Duodenal mucosa (tissue), 2 donors: Measurements from ENCODE around the gene GFOD1.
"Not testable (repeated sequence)": the region's sequence is repeated elsewhere in the genome, so short reads cannot be mapped to it uniquely, and the experiment has no call there.

Experiments used
- H3K27ac ChIP-seq: one replicate; pipeline ENCODE4 v1.7.0; 2013; ENCODE audit warnings: low read depth, low read length
- H3K27me3 ChIP-seq, 2 donors: one replicate each; pipeline ENCODE4 v1.7.0; 2013; ENCODE audit warnings: low read length in 2 of 2, control low read depth in 1 of 2; ENCODE audit not compliant: insufficient read depth in 2 of 2, control insufficient read depth in 1 of 2
- H3K36me3 ChIP-seq, 2 donors: one replicate each; pipeline ENCODE4 v1.7.0; 2013; ENCODE audit warnings: low read length in 2 of 2, control low read depth in 1 of 2; ENCODE audit not compliant: insufficient read depth in 2 of 2, control insufficient read depth in 1 of 2
- H3K4me1 ChIP-seq, 2 donors: one replicate each; pipeline ENCODE4 v1.7.0; 2013; ENCODE audit warnings: low read length in 2 of 2, control low read depth in 1 of 2; ENCODE audit not compliant: insufficient read depth in 2 of 2, control insufficient read depth in 1 of 2
- H3K4me3 ChIP-seq, 2 donors: one replicate each; pipeline ENCODE4 v1.7.0; 2013; ENCODE audit warnings: low read length in 2 of 2, low read depth in 1 of 2
- H3K9ac ChIP-seq, 2 donors: one replicate each; pipeline ENCODE4 v1.7.0; 2013; ENCODE audit warnings: low read length in 2 of 2, low read depth in 1 of 2
- H3K9me3 ChIP-seq, 2 donors: one replicate each; pipeline ENCODE4 v1.7.0; 2013; ENCODE audit warnings: low read length in 2 of 2, control low read depth in 1 of 2; ENCODE audit not compliant: control insufficient read depth in 1 of 2

Gene GFOD1

GRCh38 chr6:13328875-13329183 is 158.6 kb downstream of the GFOD1 start:
- Histone ChIP-seq H3K27me3 (no peaks in the 10 kb centered on the region), H3K9ac (peak overlapping the region; percentile 88 to 95), H3K4me3 (peak overlapping the region; percentile 89 to 96), H3K9me3 (no peaks in the 10 kb centered on the region), H3K27ac (peak overlapping the region; percentile 77), H3K4me1 (peaks cover 9 to 18% of the 10 kb centered on the region in 2 donors), H3K36me3 (peaks cover 5 to 14% of the 10 kb centered on the region in 2 donors)

- H3K9ac ChIP-seq: peak within 1 kb of the TSS; percentile 88 to 95
- peaks cover 7 to 20% of the 10 kb centered on the region in 2 donors for H3K36me3 ChIP-seq
- peaks cover 9 to 18% of the 10 kb centered on the region in 2 donors for H3K4me1 ChIP-seq
- H3K27me3 ChIP-seq: no peaks in the 10 kb centered on the region
- no peaks in the 10 kb centered on the region for H3K9me3 ChIP-seq
- peak within 1 kb of the TSS; percentile 90 for H3K27ac ChIP-seq
- H3K4me3 ChIP-seq: peak within 1 kb of the TSS; percentile 89 to 96
These were observed 159.1 kb downstream of the GFOD1 start, which contains the start of gene TBC1D7 for GRCh38 chr6:13328076-13328874. Gene TBC1D7 (minus strand): TSS chr6:13328537. CDS start chr6:13326898, 1,639 bp downstream.

DNA sequence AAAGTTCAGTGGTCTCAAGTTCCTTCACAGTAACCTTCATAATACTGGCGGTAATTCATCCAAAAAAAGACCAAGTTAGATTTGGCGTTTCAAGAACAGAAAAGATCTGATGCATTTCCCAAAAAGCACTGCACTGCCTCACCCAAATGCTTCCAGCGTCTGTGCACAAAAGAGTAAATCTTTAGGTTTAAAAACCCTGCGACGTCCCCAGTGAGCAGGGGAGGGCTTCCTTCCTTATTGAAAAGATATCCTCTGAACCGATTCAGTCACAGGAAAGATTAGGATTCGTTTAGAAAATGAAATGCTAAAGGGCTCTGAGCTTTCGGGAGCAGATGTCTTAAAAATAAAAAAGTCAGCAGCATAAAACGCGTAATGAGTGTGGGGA is 159.7 kb downstream of the GFOD1 start:
- Histone ChIP-seq H3K4me3 (peak overlapping the region; percentile 89 to 96), H3K9ac (peak overlapping the region; percentile 87 to 88), H3K4me1 (peaks cover 9 to 18% of the 10 kb centered on the region in 2 donors), H3K36me3 (peaks cover 7 to 22% of the 10 kb centered on the region in 2 donors), H3K9me3 (no peaks in the 10 kb centered on the region), H3K27me3 (no peaks in the 10 kb centered on the region), H3K27ac (peak overlapping the region; percentile 90)

DNA sequence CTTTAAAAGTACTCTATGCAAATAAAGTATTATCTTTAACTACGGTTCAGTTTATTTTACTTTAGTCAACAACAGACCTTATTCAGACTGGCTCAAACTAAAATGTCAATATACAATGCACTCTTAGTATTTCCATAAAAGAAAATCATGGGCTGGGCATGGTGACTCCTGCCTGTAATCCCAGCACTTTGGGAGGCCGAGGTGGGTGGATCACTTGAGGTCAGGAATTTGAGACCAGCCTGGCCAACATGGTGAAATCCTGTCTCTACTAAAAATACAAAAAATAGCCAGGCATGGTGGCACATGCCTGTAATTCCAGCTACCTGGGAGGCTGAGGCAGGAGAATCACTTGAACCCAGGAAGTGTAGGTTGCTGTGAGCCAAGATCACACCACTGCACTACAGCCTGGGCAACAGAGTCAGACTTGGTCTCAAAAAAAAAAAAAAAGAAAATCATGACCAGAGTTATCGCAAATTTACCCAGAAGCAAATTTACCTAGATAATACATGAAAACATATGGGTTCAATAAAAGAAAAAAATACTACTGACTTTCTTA is 161.3 kb downstream of the GFOD1 start:
- H3K4me3 ChIP-seq, H3K9me3 ChIP-seq, H3K9ac ChIP-seq, H3K27me3 ChIP-seq, H3K27ac ChIP-seq: not testable (repeated sequence)
- peaks cover 9 to 18% of the 10 kb centered on the region in 2 donors for H3K4me1 ChIP-seq
- H3K36me3 ChIP-seq: peaks cover 7 to 35% of the 10 kb centered on the region in 2 donors

DNA sequence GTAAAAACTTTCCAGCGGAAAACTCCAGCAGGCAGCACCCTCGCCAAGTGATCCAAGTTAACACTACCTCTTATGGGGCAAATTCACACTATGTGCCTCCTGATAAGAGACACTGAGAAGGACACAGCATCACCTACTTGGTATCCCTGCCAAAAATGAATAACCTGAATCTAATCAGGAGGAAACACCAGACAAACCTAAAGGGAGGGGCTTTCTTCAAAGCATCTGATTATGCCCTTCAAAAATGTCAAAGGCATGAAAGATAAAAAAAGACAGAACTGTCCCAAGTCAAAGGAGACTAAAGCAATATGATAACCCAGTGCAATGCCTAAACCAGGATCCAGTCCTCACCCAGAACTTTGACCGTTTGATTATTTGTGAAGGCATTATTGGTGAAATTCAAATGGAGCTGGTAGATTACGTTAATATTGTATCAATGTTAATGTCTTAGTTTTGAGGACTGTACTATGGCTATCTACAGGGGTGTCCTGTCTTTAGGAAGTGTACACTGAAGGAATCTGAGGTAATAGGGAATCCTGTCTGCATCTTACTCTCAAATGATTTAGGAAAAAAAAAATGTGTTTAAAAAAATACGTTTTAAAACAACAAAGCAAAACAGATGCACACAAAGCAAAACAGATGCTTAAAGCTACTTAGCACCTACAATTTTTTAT is 167.4 kb downstream of the GFOD1 start:
- Histone ChIP-seq H3K36me3 (peaks cover 27 to 79% of the 10 kb centered on the region in 2 donors), H3K9me3 (no peaks in the 10 kb centered on the region), H3K9ac (no peak overlapping the region), H3K27me3 (no peaks in the 10 kb centered on the region), H3K4me3 (no peak overlapping the region), H3K27ac (no peak overlapping the region), H3K4me1 (no peaks in the 10 kb centered on the region)

DNA sequence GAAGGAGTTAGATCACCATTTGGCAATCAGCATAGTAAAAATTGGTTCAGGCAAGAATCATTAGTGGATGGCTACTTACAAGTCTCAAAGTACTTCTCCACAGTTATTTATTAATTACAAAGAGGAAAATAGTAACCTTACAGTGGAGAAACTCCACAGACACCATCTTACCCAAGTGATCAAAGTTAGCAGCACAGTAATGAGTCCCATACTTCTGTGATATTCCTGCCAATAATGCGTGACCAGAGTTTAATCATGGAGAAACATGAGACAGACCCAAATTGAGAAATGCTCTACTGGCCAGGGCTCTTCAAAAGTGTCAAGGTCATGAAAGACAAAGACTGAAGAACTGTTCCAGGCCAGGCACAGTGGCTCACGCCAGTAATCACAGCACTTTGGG is 168.6 kb downstream of the GFOD1 start:
- H3K9me3 ChIP-seq: no peaks in the 10 kb centered on the region
- no peaks in the 10 kb centered on the region for H3K27me3 ChIP-seq
- no peak overlapping the region for H3K27ac ChIP-seq
- peaks cover 24 to 76% of the 10 kb centered on the region in 2 donors for H3K36me3 ChIP-seq
- no peak overlapping the region for H3K9ac ChIP-seq
- H3K4me1 ChIP-seq: no peaks in the 10 kb centered on the region
- no peak overlapping the region for H3K4me3 ChIP-seq

GRCh38 chr6:13315896-13316295 is 171.5 kb downstream of the GFOD1 start:
- H3K4me3 ChIP-seq: no peak overlapping the region
- no peak overlapping the region for H3K9ac ChIP-seq

GRCh38 chr6:13314806-13315205 is 172.6 kb downstream of the GFOD1 start:
- H3K36me3 ChIP-seq: peaks cover 19 to 61% of the 10 kb centered on the region in 2 donors

More at GRCh38 chr6:13315896-13316295, 171.5 kb downstream of the GFOD1 start:
- H3K27ac ChIP-seq: no peak overlapping the region
- H3K36me3 ChIP-seq: peaks cover 22 to 69% of the 10 kb centered on the region in 2 donors
- no peaks in the 10 kb centered on the region for H3K27me3 ChIP-seq
- no peaks in the 10 kb centered on the region for H3K9me3 ChIP-seq
- peaks cover 0 to 7% of the 10 kb centered on the region in 2 donors for H3K4me1 ChIP-seq

DNA sequence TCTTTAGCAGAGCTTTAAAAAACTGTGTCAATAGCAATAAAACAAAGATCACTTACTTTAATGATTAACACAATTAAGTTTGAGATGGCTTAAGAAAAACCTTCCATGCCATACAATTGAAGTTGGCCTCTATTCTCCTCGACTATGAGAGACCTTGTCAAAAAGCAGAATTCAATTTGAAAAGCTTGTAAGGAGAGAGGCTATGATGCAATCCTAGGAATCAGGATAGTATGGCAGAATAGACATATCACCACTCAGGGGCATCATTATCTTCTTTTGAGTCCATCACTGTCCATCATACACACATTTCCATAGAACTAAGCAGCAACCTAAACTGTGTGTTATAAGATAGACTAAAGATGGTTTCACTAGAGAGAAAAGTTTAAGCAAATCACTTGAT is 176.2 kb downstream of the GFOD1 start:
- no peak overlapping the region for H3K27ac ChIP-seq
- no peak overlapping the region for H3K9ac ChIP-seq
- H3K4me3 ChIP-seq: no peak overlapping the region
- H3K9me3 ChIP-seq: no peaks in the 10 kb centered on the region
- peaks cover 0 to 11% of the 10 kb centered on the region in 2 donors for H3K4me1 ChIP-seq
- H3K36me3 ChIP-seq: peaks cover 14 to 51% of the 10 kb centered on the region in 2 donors
- H3K27me3 ChIP-seq: no peaks in the 10 kb centered on the region

More at GRCh38 chr6:13314806-13315205, 172.6 kb downstream of the GFOD1 start:
- H3K27ac ChIP-seq: no peak overlapping the region
- no peaks in the 10 kb centered on the region for H3K27me3 ChIP-seq
- H3K9me3 ChIP-seq: no peaks in the 10 kb centered on the region
- no peak overlapping the region for H3K9ac ChIP-seq
- peaks cover 0 to 10% of the 10 kb centered on the region in 2 donors for H3K4me1 ChIP-seq
- no peak overlapping the region for H3K4me3 ChIP-seq

GRCh38 chr6:13308332-13308731 is 179.1 kb downstream of the GFOD1 start:
- Histone ChIP-seq H3K4me3 (no peak overlapping the region), H3K9ac (no peak overlapping the region), H3K36me3 (peaks cover 14 to 40% of the 10 kb centered on the region in 2 donors), H3K9me3 (no peaks in the 10 kb centered on the region), H3K27ac (no peak overlapping the region), H3K27me3 (no peaks in the 10 kb centered on the region), H3K4me1 (peaks cover 9 to 23% of the 10 kb centered on the region in 2 donors)
